Left colon (tissue), 2 donors: ENCODE measurements around the gene QSOX2. TPM values are rescaled to one million over a fixed set of nuclear protein-coding genes. Genes with fewer than 3 reads are reported as not detected.
A peak's percentile ranks its signal among the peaks of the same experiment; 100 is the strongest.
"Not testable (repeated sequence)": the region's sequence is repeated elsewhere in the genome, so short reads cannot be mapped to it uniquely, and the experiment has no call there.

Source experiments
- ATAC-seq: fragments of 200-7000 bp; cut with Tn5 transposase; one replicate; pipeline ENCODE4 v1.9.1; 2020; ENCODE audit warnings: mild to moderate bottlenecking, moderate library complexity
- DNase-seq, 2 donors: peaks; one replicate each; pipeline ENCODE4 v3.0.0-alpha.2; 2020
- intact Hi-C, 2 donors: fragments of 100-400 bp; cut with DNase I in 1 of 2; cut with micrococcal nuclease in 1 of 2; formaldehyde crosslinking; loops; one replicate each; pipeline versions ENCODE4 v1.11.2 to v1.14.0; 2022; cut with DNase I, micrococcal nuclease
- total RNA-seq, 2 donors: library from RNA; stranded (reverse); fragmentation: NEBNext Ultra II Directional; extraction: Animal tissue kit (Norgen Biotek cat#: 25700); gene quantifications; one replicate each; pipeline ENCODE4 v1.2.1, GENCODE V29; 2021
- donor health status: DM: no; HTN: no; CAD: no.
- donor health status: DM: yes; HTN: yes; CAD: no.

Gene QSOX2
- total RNA-seq, 2 donors from 2014 or later: 6.1 to 7.4 TPM

DNA sequence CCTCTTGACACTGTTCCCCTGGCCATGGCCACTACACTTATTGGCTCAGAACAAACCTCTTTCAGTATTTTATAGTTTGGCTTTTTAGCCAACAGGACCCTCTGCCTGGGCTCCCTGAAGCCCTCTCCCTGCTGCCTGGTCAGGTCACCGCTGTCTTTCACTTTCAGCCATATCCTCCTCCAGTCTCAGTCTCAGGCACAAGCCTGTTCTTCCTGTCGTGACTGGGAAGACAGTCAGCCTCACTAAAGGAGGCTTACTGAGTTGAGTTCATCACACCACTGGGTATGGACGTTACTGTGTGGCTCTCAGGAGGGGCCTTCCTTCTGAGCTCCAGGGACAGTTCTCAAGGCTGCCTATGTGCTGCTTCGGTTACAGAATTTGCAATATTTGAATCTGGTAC lies 2.0 kb downstream of the QSOX2 start:
- ATAC-seq: no peak
- no peak for DNase-seq
- intact Hi-C loops: no loop called here

DNA sequence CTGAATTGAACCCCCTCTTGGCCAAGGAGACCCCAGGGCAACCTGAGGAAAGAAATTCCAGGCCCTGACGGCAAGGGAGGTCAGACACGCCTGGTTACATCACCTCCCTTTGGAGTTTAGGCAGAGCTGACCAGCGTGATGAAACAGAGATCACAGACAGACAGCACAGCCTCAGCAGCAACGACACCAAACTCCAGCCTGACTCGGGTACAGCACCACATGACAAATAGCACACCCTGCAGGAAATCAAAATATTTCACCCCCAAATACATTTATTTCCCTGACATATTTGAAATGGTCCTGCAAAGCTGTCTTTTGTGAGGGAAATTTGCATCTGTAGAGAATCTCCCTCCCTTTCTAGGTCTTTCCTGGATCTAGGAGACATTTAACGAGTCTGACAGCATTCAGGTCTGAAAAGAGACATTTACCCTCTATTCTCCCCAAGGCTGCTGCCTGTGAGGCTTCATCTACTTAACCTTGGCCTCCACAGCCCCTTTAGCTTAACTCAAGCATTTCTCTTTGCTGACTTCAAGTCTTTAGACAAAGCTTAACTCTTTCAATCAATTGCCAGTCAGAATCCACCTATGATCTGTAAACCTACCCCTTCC lies 2.6 kb downstream of the QSOX2 start:
- ATAC-seq (no peak), DNase-seq (no peak)
- intact Hi-C loops: no loop called here

DNA sequence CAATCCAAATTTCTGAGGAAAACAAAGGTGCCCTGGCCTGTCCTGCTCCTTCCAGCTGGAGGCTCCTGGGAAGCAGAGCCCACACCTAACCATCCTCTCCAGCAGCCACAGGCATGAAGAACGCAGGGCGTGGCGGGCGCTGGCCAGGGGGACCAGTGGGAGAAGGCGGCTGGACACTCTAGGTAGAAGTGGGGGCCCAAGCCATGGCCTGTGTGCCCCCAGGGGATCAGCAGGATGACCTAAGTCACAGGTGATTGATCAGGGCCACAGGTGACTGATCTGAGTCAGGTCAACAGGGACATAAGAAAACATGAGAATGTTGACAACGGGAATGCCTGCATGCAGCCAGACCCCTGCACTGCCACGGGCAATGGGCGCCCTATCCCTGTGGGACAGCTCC lies 3.4 kb downstream of the QSOX2 start:
- DNase-seq: no peak
- ATAC-seq: no peak
- intact Hi-C loops: no loop called here

DNA sequence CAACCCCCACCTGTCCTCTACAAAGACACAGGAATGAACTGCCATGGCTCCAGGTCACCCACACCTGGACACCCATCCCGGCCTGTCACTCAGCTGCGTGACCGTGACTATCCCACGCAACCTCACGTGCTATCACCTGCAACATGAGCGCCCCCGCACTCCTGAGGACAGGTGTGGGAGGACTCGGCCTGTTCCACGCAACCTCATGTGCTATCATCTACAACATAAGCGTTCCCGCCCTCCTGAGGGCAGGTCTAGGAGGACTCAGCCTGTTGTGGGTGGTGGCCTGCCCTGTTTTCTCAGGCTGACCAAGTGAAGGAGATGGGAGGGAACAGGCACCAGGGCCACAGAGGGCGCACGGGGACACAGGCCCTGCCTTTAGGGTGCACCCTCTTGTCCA lies 4.1 kb downstream of the QSOX2 start:
- ATAC-seq: no peak
- DNase-seq: no peak
- intact Hi-C loops: no loop called here

DNA sequence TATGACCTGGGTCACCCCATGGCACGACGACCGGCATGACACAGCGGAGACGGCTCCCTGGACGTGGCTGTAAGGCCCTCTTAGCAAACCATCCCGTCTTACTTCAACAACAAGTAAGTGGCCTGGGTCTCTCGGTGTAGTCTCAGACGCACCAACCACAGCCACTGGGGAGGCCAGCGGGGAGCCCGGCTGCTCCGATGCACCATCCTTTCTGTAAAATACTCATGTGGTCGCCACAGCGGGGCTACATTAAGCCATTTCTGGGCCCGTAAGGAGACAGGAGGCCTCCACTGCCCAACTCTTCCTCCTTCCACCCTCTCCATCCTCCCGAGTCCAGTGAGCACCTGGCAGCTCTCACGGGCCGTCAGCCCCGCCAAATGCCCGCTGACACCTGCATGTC lies 4.7 kb downstream of the QSOX2 start:
- DNase-seq (no peak), ATAC-seq (no peak)
- intact Hi-C loops: no loop called here

DNA sequence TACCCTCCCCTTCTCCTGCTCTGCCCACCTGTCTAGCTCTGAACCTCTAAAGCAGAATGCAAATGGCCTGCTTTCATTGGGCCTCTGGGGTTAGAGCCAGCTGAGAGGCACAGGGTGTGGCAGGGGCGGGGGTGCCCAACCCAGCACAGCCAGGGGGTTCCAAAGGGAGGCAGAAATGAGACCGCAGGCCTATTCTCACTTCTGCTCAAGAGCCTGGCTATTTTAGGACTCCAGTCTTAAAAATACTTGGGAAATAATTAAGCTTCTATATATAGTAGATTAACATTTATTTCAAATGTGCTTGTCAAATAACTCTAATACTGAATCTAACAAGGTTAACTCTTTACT lies 5.7 kb downstream of the QSOX2 start:
- peak; percentile 26 to 53 for DNase-seq
- intact Hi-C loops: no loop called here
- ATAC-seq: peak; percentile 21

DNA sequence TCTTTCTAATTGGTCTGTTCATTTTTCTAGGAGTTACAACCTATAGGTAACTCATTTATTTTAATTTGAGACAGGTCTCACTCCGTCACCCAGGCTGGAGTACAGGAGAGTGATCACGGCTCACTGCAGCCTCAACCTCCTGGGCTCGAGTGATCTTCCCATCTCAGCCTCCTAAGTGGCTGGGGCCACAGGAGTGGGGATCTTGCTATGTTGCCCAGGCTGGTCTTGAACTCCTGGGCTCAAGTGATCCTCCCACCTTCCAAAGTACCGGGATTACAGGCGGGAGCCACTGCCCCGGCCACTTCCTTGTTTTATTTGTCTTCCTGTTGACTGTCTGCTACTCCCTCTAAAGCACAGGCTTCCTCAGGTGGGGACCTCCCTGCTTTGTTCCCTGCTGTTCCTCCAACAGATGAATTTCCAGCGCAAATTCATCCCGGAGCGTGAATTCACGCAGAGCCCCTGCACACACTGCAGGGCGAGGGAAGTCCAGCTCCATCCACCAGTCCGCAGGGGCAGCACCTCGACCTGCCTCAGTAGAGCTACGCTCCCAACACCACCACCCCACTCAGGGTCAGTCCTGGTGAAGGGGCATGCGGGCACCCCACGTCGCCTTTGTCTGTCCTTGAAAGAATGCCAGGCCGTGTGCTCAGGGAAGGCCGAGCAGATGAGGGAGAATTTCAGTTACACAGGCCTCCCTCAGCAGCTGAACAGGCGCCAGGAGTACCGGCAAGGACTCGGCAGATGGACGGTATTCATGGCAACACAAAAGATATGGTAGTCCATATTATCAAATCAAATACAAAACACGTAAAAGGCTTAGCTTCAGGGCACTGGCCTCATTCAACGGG lies 6.3 kb downstream of the QSOX2 start:
- intact Hi-C loops: no loop called here
- ATAC-seq (peak; percentile 32), DNase-seq (no peak)

DNA sequence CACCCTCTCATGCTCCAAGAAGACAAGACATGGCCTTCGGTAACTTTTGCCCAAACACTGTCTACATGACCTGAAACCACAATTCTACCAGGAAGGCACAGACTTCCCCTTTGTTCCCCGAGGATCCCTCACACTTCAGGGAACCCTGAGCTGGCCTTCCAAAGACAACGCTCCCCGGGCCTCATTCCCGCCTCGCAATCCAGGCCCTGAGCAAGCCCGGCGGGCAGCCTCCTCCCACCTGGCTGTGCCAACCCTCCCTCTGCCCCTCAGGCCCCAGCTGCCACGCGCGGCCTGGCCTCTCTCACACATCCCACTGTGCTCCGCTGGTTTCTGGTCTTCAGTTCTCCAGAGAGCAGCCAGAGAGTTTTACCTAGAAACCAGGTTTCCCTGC lies 7.3 kb downstream of the QSOX2 start:
- DNase-seq: no peak
- ATAC-seq: no peak
- intact Hi-C loops: no loop called here

DNA sequence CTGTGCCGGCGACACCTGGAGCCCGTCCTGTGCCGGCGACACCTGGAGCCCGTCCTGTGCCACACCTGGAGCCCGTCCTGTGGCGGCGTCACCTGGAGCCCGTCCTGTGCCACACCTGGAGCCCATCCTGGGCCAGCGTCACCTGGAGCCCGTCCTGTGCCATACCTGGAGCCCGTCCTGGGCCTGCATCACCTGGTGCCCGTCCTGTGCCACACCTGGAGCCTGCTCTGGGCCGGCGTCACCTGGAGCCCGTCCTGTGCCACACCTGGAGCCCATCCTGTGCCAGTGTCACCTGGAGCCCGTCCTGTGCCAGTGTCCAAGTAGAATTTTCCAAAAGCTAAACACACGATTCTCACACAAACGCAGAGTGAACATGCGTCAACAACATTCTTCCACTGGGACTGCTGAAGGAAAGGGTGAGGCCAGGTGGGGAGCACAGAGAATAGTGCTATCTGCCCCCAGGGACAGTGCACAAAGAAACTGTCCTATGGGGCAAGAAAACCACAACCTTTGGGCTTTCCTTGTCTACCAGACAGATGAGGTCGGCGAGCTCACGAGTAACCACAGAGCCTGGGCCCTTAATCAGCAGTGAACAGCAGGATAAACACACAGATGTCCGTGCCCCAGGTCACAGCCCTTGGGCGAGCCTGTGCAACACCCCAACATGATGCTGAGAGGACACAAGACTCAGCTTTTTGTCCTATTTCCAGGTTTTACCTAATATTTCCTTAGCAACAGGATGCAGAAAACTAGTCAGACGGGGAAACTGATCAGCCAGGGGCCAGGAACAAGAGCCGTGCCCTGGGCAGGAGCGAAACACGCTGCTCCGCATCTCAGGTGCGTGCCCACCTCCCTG lies 7.9 kb downstream of the QSOX2 start:
- DNase-seq (no peak), ATAC-seq (no peak)
- intact Hi-C loops: no loop called here

DNA sequence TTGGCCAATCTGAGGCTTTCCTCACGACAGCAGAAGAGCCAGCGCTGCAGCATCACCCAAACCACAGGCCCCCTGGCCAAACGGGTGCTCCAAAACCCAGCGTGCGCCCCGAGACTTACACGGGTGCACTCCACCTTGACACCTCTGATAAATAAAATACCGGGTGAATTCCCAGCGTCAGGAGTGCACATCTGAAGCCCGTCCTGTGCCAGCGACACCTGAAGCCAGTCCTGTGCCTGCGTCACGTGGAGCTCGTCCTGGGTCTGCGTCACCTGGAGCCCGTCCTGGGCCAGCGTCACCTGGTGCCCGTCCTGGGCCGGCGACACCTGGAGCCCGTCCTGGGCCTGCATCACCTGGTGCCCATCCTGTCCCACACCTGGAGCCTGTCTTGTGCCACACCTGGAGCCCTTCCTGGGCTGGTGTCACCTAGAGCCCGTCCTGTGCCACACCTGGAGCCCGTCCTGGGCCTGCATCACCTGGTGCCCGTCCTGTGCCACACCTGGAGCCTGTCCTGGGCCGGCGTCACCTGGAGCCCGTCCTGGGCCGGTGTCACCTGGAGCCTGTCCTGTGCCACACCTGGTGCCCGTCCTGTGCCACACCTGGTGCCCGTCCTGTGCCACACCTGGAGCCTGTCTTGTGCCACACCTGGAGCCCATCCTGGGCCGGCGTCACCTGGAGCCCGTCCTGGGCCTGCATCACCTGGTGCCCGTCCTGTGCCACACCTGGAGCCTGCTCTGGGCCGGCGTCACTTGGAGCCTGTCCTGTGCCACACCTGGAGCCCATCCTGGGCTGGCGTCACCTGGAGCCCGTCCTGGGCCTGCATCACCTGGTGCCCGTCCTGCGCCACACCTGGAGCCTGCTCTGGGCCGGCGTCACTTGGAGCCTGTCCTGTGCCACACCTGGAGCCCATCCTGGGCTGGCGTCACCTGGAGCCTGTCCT lies 8.9 kb downstream of the QSOX2 start:
- intact Hi-C loops, ATAC-seq, DNase-seq: not testable (repeated sequence)

DNA sequence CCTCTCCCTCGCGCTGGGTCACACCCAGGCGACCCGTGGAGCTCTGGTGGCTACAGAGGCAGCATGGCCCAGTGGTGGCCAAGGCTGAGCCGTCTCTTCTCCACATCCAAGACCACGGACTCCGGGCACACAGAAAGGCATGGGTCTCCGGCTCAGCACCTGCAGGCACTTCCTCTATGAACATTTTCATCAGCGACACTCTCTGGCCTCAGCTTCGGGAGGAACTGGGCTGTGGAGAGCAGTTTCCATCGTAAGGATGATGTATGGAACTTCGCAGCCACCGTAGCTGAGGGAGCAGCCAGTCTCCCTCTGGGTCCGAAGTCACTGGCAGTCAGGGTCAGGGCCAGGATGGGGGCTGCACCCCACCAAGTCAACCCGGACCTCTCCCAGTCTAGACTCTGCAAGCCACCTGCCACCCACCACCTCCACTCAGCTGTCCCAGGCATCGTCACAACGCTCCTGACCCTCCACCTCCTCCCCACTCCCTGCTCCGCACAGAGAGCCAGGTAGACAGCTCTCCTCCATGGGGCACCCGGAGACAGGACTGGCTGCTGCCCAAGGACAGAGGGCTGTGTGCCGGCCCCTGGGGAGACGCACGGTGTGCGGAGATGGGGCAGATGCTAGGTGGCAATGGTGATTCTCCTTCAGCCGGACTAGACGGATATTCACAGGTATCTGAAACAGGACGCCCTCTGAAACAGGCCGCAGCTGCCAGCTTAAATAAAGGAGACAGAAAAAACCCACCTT lies 9.7 kb downstream of the QSOX2 start:
- DNase-seq: no peak
- intact Hi-C loops: no loop called here
- no peak for ATAC-seq

DNA sequence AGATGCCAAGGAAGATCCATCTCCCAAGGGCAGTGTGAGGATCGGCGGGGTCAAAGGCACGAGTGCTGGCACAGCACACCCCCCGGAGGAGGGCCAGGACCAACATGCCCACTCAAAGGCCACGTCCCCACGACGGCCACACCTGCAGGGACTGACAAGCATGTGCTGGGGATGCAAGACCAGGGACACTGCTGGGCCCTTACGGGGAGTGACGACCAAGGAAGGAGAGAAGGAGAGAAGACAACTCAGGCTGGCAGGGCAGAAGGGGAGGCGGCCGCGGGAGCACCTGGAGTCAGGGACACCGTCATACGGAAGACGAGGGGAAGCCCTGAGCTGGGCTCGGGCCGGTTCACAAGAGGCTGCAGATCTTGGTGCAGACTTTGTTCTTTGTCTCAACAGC lies 10.4 kb downstream of the QSOX2 start:
- intact Hi-C loops: no loop called here
- DNase-seq: no peak
- no peak for ATAC-seq

DNA sequence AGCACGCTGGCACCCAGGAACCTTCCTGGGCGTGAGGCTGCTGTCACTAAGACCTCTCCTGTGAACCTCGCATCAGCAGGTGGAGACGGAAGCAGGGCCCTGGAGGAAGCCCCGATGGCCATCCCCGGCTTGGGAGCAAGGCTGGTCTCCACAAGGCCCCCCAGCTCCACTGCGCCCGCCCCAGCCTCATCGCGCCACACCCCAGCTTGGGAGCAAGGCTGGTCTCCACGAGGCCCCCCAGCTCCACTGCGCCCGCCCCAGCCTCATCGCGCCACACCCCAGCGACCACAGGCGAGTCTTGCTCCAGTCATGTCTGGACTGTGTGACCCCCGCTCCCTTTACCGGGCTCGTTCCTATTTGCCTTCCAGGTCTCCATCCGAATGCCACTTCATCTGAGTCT lies 11.0 kb downstream of the QSOX2 start:
- intact Hi-C loops: no loop called here
- ATAC-seq (no peak), DNase-seq (no peak)

DNA sequence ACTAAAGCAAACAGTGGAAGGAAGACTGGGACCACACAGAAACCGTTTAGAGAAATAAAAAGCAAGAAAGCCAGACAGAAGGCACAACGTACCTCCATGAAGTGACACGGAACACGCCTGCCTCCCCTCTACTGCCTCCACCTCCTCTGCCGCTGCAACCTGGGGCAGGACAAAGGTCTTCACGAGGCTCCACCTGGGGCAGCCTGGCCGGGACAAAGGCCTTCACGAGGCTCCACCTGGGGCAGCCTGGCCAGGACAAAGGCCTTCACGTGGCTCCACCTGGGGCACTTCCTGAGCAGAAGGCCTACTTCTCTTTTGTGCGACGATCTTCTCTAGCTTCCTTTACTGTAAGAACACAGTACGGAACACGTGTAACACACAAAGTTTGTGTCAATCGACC lies 11.7 kb downstream of the QSOX2 start:
- ATAC-seq (no peak), DNase-seq (no peak)
- intact Hi-C loops: no loop called here

DNA sequence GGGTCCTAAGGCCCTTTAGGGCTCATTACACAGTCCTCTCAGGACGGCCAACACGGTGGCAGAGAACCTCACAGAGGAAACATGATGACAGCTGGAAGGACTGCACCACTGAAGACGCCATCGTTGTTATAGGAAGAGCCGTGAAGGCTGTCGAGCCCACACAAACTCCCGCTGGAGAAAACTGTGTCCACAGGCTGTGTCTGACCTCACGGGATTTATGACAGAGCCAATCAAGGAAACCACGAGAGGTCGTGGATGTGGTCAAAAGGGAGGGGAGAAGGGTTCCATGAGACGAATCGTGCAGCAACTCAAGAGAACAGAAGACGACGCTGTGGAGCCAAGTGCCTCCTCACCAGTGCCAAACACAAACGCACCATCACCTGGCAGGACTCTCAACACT lies 12.2 kb downstream of the QSOX2 start:
- ATAC-seq (no peak), DNase-seq (no peak)
- intact Hi-C loops: no loop called here

DNA sequence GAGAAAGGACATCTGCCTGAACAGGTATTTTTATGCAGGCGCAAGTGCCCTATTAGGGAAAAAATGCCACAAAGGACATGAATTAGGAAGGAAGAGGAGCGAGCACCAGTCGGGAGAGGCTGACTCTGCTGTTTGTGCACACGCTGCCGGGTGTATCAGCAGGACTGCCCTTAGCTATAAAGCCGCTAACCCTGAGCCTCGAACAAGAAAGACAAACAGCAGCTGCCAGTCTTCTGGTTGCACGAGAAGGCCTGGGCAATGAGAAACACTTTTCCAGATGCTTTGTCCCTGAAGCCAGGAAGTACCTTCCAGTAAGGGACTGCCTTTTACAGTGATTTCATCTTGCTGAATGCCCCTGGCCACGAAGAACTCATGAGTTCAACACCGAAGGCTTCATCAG lies 12.6 kb downstream of the QSOX2 start:
- DNase-seq: no peak
- ATAC-seq: no peak
- intact Hi-C loops: no loop called here

DNA sequence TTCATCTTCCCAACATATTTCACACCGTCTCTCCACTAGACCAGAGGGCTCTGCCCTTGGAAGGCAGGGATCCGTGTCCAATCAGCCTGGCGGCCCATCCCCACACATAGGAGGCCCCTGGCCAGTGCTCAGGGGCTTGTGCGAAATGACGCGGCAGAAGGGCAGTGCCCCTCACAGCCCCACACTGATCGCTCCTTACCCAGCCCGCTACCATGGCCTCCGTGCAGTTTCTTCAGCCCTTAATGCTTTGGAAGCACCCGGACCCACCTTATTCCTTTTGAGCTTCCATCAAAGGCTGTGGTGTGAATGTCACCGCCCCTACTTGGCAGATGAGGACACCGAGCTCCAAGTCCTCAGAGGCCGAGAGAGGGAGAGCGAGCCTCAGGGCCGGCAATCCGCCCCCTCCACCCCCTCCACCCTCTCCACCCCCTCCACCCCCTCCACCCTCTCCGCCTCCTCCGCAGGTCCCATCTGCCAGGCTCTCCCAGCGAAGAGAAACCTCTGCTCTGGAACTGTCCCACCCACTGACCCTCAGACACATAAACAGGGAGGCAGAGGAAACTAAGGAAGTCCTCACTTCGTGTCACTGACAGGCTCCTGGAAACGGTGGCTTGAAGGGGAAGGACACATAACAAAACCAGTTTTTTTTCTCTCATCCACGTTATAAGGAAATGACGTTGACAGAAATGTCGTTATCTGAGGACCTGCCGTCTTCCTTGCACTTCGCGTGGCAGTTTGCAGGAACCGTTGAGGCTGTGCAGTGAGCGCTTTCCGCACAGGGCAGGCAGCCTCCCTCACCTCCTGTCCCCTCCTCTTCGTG lies 13.9 kb downstream of the QSOX2 start:
- intact Hi-C loops: no loop called here
- no peak for DNase-seq
- no peak for ATAC-seq
